Bronchial epithelial cell (primary cell): ENCODE measurements around the gene PWWP2A. TPM values are rescaled to one million over a fixed set of nuclear protein-coding genes. Genes with fewer than 3 reads are reported as not detected.

Experiments
- DNase-seq: peaks from one replicate; pipeline ENCODE4 v3.0.0-alpha.2; 2010; ENCODE audit warnings: low read depth
- FAIRE-seq: peaks from 2 replicates; lab custom pipeline; 2011; peaks lifted over from hg19 to GRCh38; lab: Jason Lieb, UNC
- H3K27me3 ChIP-seq: 2 replicates; pipeline ENCODE4 v1.5.1; 2011; ENCODE audit warnings: low read length; ENCODE audit not compliant: control insufficient read depth, insufficient read depth
- H3K36me3 ChIP-seq: 2 replicates; pipeline ENCODE4 v1.5.1; 2011; ENCODE audit warnings: low read length; ENCODE audit not compliant: control insufficient read depth, insufficient read depth
- H3K4me3 ChIP-seq: 2 replicates; pipeline ENCODE4 v1.5.1; 2011; ENCODE audit warnings: mild to moderate bottlenecking, low read depth, low read length, control low read depth
- CTCF ChIP-seq: IDR thresholded peaks from 2 replicates; pipeline ENCODE4 v1.5.1; 2011; ENCODE audit warnings: mild to moderate bottlenecking, moderate library complexity, low read length, control low read depth, inconsistent platforms; ENCODE audit not compliant: insufficient read depth, severe bottlenecking
- total RNA-seq: library from RNA; depleted of rRNA; stranded (reverse); fragments of >200 nt; gene quantifications from 2 replicates; pipeline ENCODE4 v1.2.1, GENCODE V29; 2014

The PWWP2A gene
- total RNA-seq, 1 donor from 2014 or later: 10.8 TPM

- no peak for TF ChIP-seq CTCF
- Histone ChIP-seq H3K27me3 (no peaks in the 10 kb centered on the region), H3K4me3 (no peak overlapping the region), H3K36me3 (no peaks in the 10 kb centered on the region)
- no peak for DNase-seq
- no peak for FAIRE-seq
Observed at GRCh38 chr5:160134332-160134731, 15.1 kb upstream of the PWWP2A start.

- FAIRE-seq (no peak), DNase-seq (no peak)
- no peak overlapping the region for H3K4me3 ChIP-seq
- H3K27me3 ChIP-seq: no peaks in the 10 kb centered on the region
- TF ChIP-seq CTCF: no peak
- H3K36me3 ChIP-seq: no peaks in the 10 kb centered on the region
Observed at GRCh38 chr5:160133918-160134304, 14.7 kb upstream of the PWWP2A start.

- no peak for DNase-seq
- no peak overlapping the region for H3K4me3 ChIP-seq
- no peak for TF ChIP-seq CTCF
- no peak for FAIRE-seq
- no peaks in the 10 kb centered on the region for H3K36me3 ChIP-seq
- no peaks in the 10 kb centered on the region for H3K27me3 ChIP-seq
Observed at GRCh38 chr5:160133071-160133917, 14.0 kb upstream of the PWWP2A start.

- DNase-seq: no peak
- Histone ChIP-seq H3K36me3 (no peaks in the 10 kb centered on the region), H3K4me3 (no peak overlapping the region), H3K27me3 (no peaks in the 10 kb centered on the region)
- FAIRE-seq: no peak
- no peak for TF ChIP-seq CTCF
Observed at GRCh38 chr5:160129841-160130240, 10.6 kb upstream of the PWWP2A start.

- no peak for TF ChIP-seq CTCF
- DNase-seq: no peak
- no peak for FAIRE-seq
- H3K4me3 ChIP-seq: no peak overlapping the region
- H3K27me3 ChIP-seq: no peaks in the 10 kb centered on the region
- no peaks in the 10 kb centered on the region for H3K36me3 ChIP-seq
Observed at GRCh38 chr5:160128632-160129031, 9.4 kb upstream of the PWWP2A start.

GRCh38 chr5:160119905-160120266 is 636 bp upstream of the PWWP2A start:
- FAIRE-seq (no peak), DNase-seq (no peak)
- Histone ChIP-seq H3K4me3 (no peak overlapping the region), H3K27me3 (no peaks in the 10 kb centered on the region), H3K36me3 (peaks cover 2% of the 10 kb centered on the region)
- no peak for TF ChIP-seq CTCF
